Measurements from ENCODE around the gene PDZD8. TPM values are rescaled to one million over a fixed set of nuclear protein-coding genes. Genes with fewer than 3 reads are reported as not detected.

Gene PDZD8
- total RNA-seq, 1 experiment from 2014 or later = 13.6 TPM

- no peak overlapping the region for H2AFZ ChIP-seq (ENCODE audit: low read length)
- intact Hi-C loops (cut with micrococcal nuclease) = no loop called here
- H3K79me2 ChIP-seq (ENCODE audit: low read length) = no peaks in the 10 kb centered on the region
- no peak overlapping the region for H3K4me3 ChIP-seq (ENCODE audit: low read length)
- ChIA-PET CTCF (interaction anchor here (0.6 kb wide), 1 partner anchor 668 kb away, joined by 3 read pairs; no protein-coding TSS in a partner anchor), POLR2A (ENCODE audit: unreplicated experiment) (no interaction called here)
- H3K9ac ChIP-seq (ENCODE audit: low read length) = no peak overlapping the region
- H3K27ac ChIP-seq (ENCODE audit: low read length) = no peak overlapping the region
- TF ChIP-seq CTCF (conservative IDR thresholded peaks at IDR 0.05; ENCODE audit: low read depth, low read length) (no peak), EZH2 (IDR thresholded peaks at IDR 0.05; ENCODE audit: low read length, unreplicated experiment) (no peak), EZH2phosphoT487 (IDR thresholded peaks at IDR 0.05; ENCODE audit: borderline replicate concordance, low read length) (no peak)
- no peaks in the 10 kb centered on the region for H3K36me3 ChIP-seq (ENCODE audit: low read depth, low read length)
- peaks cover 7% of the 10 kb centered on the region; the same call in 1 of the 2 replicates for H3K4me1 ChIP-seq (ENCODE audit: insufficient read depth, low read length)
- H3K9me3 ChIP-seq (ENCODE audit: low read length) = no peaks in the 10 kb centered on the region
- ATAC-seq (no peak), DNase-seq (no peak)
- no peaks in the 10 kb centered on the region for H4K20me1 ChIP-seq (ENCODE audit: low read length)
- no peaks in the 10 kb centered on the region for H3K27me3 ChIP-seq (ENCODE audit: low read length)
- no peaks in the 10 kb centered on the region for H3F3A ChIP-seq (ENCODE audit: low read length, unreplicated experiment)
- no peak overlapping the region for H3K4me2 ChIP-seq (ENCODE audit: low read length)
- BruUV-seq (replicated peaks) = no TSS peak
- no peaks in the 10 kb centered on the region for H3K9me2 ChIP-seq (replicated peaks; ENCODE audit: low read length)
These were observed 22.8 kb upstream of the PDZD8 start for GRCh38 chr10:117398029-117398428.

GRCh38 chr10:117391436-117392205 lies 16.4 kb upstream of the PDZD8 start:
- Histone ChIP-seq H3K9ac (ENCODE audit: low read length) (no peak overlapping the region), H3K27me3 (ENCODE audit: low read length) (0 out of 2 replicates have a peak, but pooled peaks cover 4% of the 10 kb centered on the region), H3K4me2 (ENCODE audit: low read length) (no peak overlapping the region), H3K4me1 (ENCODE audit: insufficient read depth, low read length) (no peaks in the 10 kb centered on the region), H3K79me2 (ENCODE audit: low read length) (no peaks in the 10 kb centered on the region), H3F3A (ENCODE audit: low read length, unreplicated experiment) (no peaks in the 10 kb centered on the region), H2AFZ (ENCODE audit: low read length) (no peak overlapping the region), H3K9me3 (ENCODE audit: low read length) (no peaks in the 10 kb centered on the region), H3K36me3 (ENCODE audit: low read depth, low read length) (no peaks in the 10 kb centered on the region), H3K4me3 (ENCODE audit: low read length) (no peak overlapping the region), H4K20me1 (ENCODE audit: low read length) (no peaks in the 10 kb centered on the region), H3K27ac (ENCODE audit: low read length) (no peak overlapping the region), H3K9me2 (replicated peaks; ENCODE audit: low read length) (no peaks in the 10 kb centered on the region)
- POLR2A ChIA-PET (ENCODE audit: unreplicated experiment) = no interaction called here
- no TSS peak for BruUV-seq (replicated peaks)
- ATAC-seq (no peak; the same call in 1 of the 2 replicates), DNase-seq (no peak)
- CTCF ChIA-PET = no interaction called here
- intact Hi-C loops (cut with micrococcal nuclease) = no loop called here
- TF ChIP-seq EZH2 (IDR thresholded peaks at IDR 0.05; ENCODE audit: low read length, unreplicated experiment) (no peak), CTCF (conservative IDR thresholded peaks at IDR 0.05; ENCODE audit: low read depth, low read length) (no peak)

- Histone ChIP-seq H3K27ac (ENCODE audit: low read length) (no peak overlapping the region), H3F3A (ENCODE audit: low read length, unreplicated experiment) (no peaks in the 10 kb centered on the region), H3K4me3 (ENCODE audit: low read length) (no peak overlapping the region), H3K36me3 (ENCODE audit: low read depth, low read length) (no peaks in the 10 kb centered on the region), H3K79me2 (ENCODE audit: low read length) (no peaks in the 10 kb centered on the region), H3K27me3 (ENCODE audit: low read length) (0 out of 2 replicates have a peak, but pooled peaks cover 4% of the 10 kb centered on the region), H3K9ac (ENCODE audit: low read length) (no peak overlapping the region), H3K4me2 (ENCODE audit: low read length) (no peak overlapping the region), H3K9me3 (ENCODE audit: low read length) (no peaks in the 10 kb centered on the region), H3K9me2 (replicated peaks; ENCODE audit: low read length) (no peaks in the 10 kb centered on the region), H3K4me1 (ENCODE audit: insufficient read depth, low read length) (no peaks in the 10 kb centered on the region), H4K20me1 (ENCODE audit: low read length) (no peaks in the 10 kb centered on the region), H2AFZ (ENCODE audit: low read length) (no peak overlapping the region)
- ATAC-seq (no peak), DNase-seq (no peak)
- CTCF ChIA-PET = no interaction called here
- TF ChIP-seq EZH2 (IDR thresholded peaks at IDR 0.05; ENCODE audit: low read length, unreplicated experiment) = no peak
- TF ChIP-seq CTCF (conservative IDR thresholded peaks at IDR 0.05; ENCODE audit: low read depth, low read length) = no peak
- POLR2A ChIA-PET (ENCODE audit: unreplicated experiment) = no interaction called here
- intact Hi-C loops (cut with micrococcal nuclease) = no loop called here
- no TSS peak for BruUV-seq (replicated peaks)
These were observed 15.2 kb upstream of the PDZD8 start for GRCh38 chr10:117390420-117390819.
